WTC11 (cell line): Measurements from ENCODE around the gene DRAM2.

ENCODE experiments used
- ATF2 ChIP-seq: sonication (generic); formaldehyde crosslinking; IDR thresholded peaks from 2 replicates; pipeline ENCODE4 v1.8.1; 2022; ENCODE audit warnings: low read depth, missing genetic modification reagents, borderline replicate concordance
- CREB1 ChIP-seq: sonication (generic); formaldehyde crosslinking; IDR thresholded peaks from 2 replicates; pipeline ENCODE4 v1.8.0; 2023; ENCODE audit warnings: mild to moderate bottlenecking, missing genetic modification reagents
- CTCF ChIP-seq: fragments of 200-600 bp; IDR thresholded peaks from 2 replicates; pipeline ENCODE4 v1.8.0; 2022; ENCODE audit warnings: antibody characterized with exemption
- E2F4 ChIP-seq: sonication (generic); formaldehyde crosslinking; IDR thresholded peaks from 2 replicates; pipeline ENCODE4 v1.8.1; 2022; ENCODE audit warnings: low read depth, mild to moderate bottlenecking, moderate library complexity, missing genetic modification reagents, borderline replicate concordance
- ELF4 ChIP-seq: sonication (generic); formaldehyde crosslinking; IDR thresholded peaks from 2 replicates; pipeline ENCODE4 v1.8.1; 2022; ENCODE audit warnings: low read depth, mild to moderate bottlenecking, moderate library complexity, missing genetic modification reagents
- FOXJ3 ChIP-seq: sonication (generic); formaldehyde crosslinking; IDR thresholded peaks from 2 replicates; pipeline ENCODE4 v1.9.0; 2021; ENCODE audit warnings: missing genetic modification reagents, mild to moderate bottlenecking, borderline replicate concordance
- GABPB1 ChIP-seq: sonication (generic); formaldehyde crosslinking; IDR thresholded peaks from 2 replicates; pipeline ENCODE4 v1.8.1; 2023; ENCODE audit warnings: mild to moderate bottlenecking, missing genetic modification reagents
- HMGXB4 ChIP-seq: sonication (generic); formaldehyde crosslinking; IDR thresholded peaks from 2 replicates; pipeline ENCODE4 v1.8.1; 2023; ENCODE audit warnings: mild to moderate bottlenecking, moderate library complexity, missing genetic modification reagents
- IRF2 ChIP-seq: sonication (generic); formaldehyde crosslinking; IDR thresholded peaks from 2 replicates; pipeline ENCODE4 v1.8.0; 2022; ENCODE audit warnings: low read depth, missing genetic modification reagents, borderline replicate concordance
- NR3C1 ChIP-seq: sonication (generic); formaldehyde crosslinking; conservative IDR thresholded peaks from 2 replicates; pipeline ENCODE4 v1.8.1; 2023; ENCODE audit warnings: low read depth, mild to moderate bottlenecking, missing genetic modification reagents
- PREB ChIP-seq: sonication (generic); formaldehyde crosslinking; IDR thresholded peaks from 2 replicates; pipeline ENCODE4 v1.8.1; 2022; ENCODE audit warnings: mild to moderate bottlenecking, missing genetic modification reagents, moderate library complexity, borderline replicate concordance
- SMAD3 ChIP-seq: sonication (generic); formaldehyde crosslinking; IDR thresholded peaks from 2 replicates; pipeline ENCODE4 v1.8.0; 2022; ENCODE audit warnings: missing genetic modification reagents, mild to moderate bottlenecking, borderline replicate concordance
- USF1 ChIP-seq: sonication (generic); formaldehyde crosslinking; IDR thresholded peaks from 2 replicates; pipeline ENCODE4 v1.8.0; 2022; ENCODE audit warnings: mild to moderate bottlenecking, missing genetic modification reagents

- no peak for TF ChIP-seq CTCF
- no peak for TF ChIP-seq NR3C1 (CRISPR knock-in tag)
- no peak for TF ChIP-seq SMAD3 (CRISPR knock-in tag)
- no peak for TF ChIP-seq ELF4 (CRISPR knock-in tag)
- no peak for TF ChIP-seq CREB1 (CRISPR knock-in tag)
- no peak for TF ChIP-seq HMGXB4 (CRISPR knock-in tag)
- no peak for TF ChIP-seq IRF2
- TF ChIP-seq GABPB1, result no peak
- TF ChIP-seq PREB, result no peak
- TF ChIP-seq E2F4 (CRISPR knock-in tag), result no peak
- TF ChIP-seq ATF2 (CRISPR knock-in tag), result no peak
- no peak for TF ChIP-seq USF1 (CRISPR knock-in tag)
- TF ChIP-seq FOXJ3 (CRISPR knock-in tag), result no peak
Observed at GRCh38 chr1:111084999-111085398, 54.9 kb downstream of the DRAM2 start.
